Islet precursor cell (in vitro differentiated cells): ENCODE data around the gene DNAJB2.

ENCODE experiments used
- DNase-seq: peaks from one replicate; pipeline ENCODE4 v3.0.0-alpha.2; 2018

Gene DNAJB2

GRCh38 chr2:219261024-219261855 is 17.9 kb upstream of the DNAJB2 start:
- DNase-seq, result no peak

GRCh38 chr2:219266232-219266631 is 12.9 kb upstream of the DNAJB2 start:
- no peak for DNase-seq

- DNase-seq, result no peak
These were observed 12.3 kb upstream of the DNAJB2 start for GRCh38 chr2:219266886-219267285.

GRCh38 chr2:219268294-219268693 is 10.9 kb upstream of the DNAJB2 start:
- no peak for DNase-seq

- DNase-seq, result no peak
These were observed 9.7 kb upstream of the DNAJB2 start for GRCh38 chr2:219269362-219270054.

- no peak for DNase-seq
These were observed 9.2 kb upstream of the DNAJB2 start for GRCh38 chr2:219270055-219270372.

- DNase-seq, result no peak
These were observed 8.1 kb upstream of the DNAJB2 start for GRCh38 chr2:219271021-219271420.

GRCh38 chr2:219272356-219272755 is 6.8 kb upstream of the DNAJB2 start:
- DNase-seq, result no peak

GRCh38 chr2:219272995-219273394 is 6.2 kb upstream of the DNAJB2 start:
- no peak for DNase-seq

GRCh38 chr2:219273937-219274336 is 5.2 kb upstream of the DNAJB2 start:
- peak; percentile 95 for DNase-seq

GRCh38 chr2:219274361-219274921 is 4.7 kb upstream of the DNAJB2 start:
- DNase-seq, result peak; percentile 97

- peak; percentile 96 for DNase-seq
These were observed 1.2 kb upstream of the DNAJB2 start for GRCh38 chr2:219277703-219278654.

- no peak for DNase-seq
These were observed 463 bp upstream of the DNAJB2 start for GRCh38 chr2:219278655-219279150.

GRCh38 chr2:219279916-219280516 is 850 bp downstream of the DNAJB2 start:
- no peak for DNase-seq

- DNase-seq, result no peak
These were observed 1.5 kb downstream of the DNAJB2 start for GRCh38 chr2:219280651-219281050.

GRCh38 chr2:219281588-219281987 is 2.4 kb downstream of the DNAJB2 start:
- DNase-seq, result peak; percentile 69

- peak; percentile 6 for DNase-seq
These were observed 3.2 kb downstream of the DNAJB2 start for GRCh38 chr2:219282375-219282774.

- DNase-seq, result no peak
These were observed 3.9 kb downstream of the DNAJB2 start for GRCh38 chr2:219282943-219283581.

- DNase-seq, result no peak
These were observed 5.6 kb downstream of the DNAJB2 start for GRCh38 chr2:219284501-219285372.

GRCh38 chr2:219285373-219285735 is 6.2 kb downstream of the DNAJB2 start:
- no peak for DNase-seq

- peak; percentile 71 for DNase-seq
These were observed 6.8 kb downstream of the DNAJB2 start for GRCh38 chr2:219285894-219286425.
